H1 (cell line): ENCODE results near the gene ITGA6. TPM values are rescaled to one million over a fixed set of nuclear protein-coding genes. Genes with fewer than 3 reads are reported as not detected.

ENCODE experiments used
- CTCF ChIA-PET: fragments of 300-600 bp; sonication (Branson Sonifier 250); formaldehyde crosslinking; loops from one replicate; lab custom pipeline; 2021; ENCODE audit not compliant: partially characterized antibody; lab: Charles Lee
- POLR2A ChIA-PET: fragments of 300-600 bp; sonication (Branson Sonifier 250); formaldehyde crosslinking; loops from one replicate; lab custom pipeline; 2021; ENCODE audit warnings: inconsistent platforms; ENCODE audit not compliant: partially characterized antibody; lab: Charles Lee
- DNase-seq, 2 experiments: peaks; one replicate each; pipeline versions ENCODE4 v3.0.0 to v3.0.0-alpha.2; 2010 to 2022; ENCODE audit warnings: low spot score in 2 of 2, low read depth in 1 of 2, mixed read lengths in 1 of 2
- FAIRE-seq: peaks from 2 replicates; lab custom pipeline; 2011; peaks lifted over from hg19 to GRCh38; lab: Jason Lieb, UNC
- H2AFZ ChIP-seq: 2 replicates; pipeline ENCODE4 v1.8.1; 2012; ENCODE audit warnings: low read length, inconsistent platforms
- H2AK5ac ChIP-seq: 2 replicates; pipeline ENCODE4 v1.6.1; 2013; ENCODE audit warnings: low read depth, low read length
- H2BK120ac ChIP-seq: replicated peaks from 2 replicates; pipeline ENCODE3; 2013; ENCODE audit warnings: low read depth, low read length, inconsistent platforms
- H2BK12ac ChIP-seq: 2 replicates; pipeline ENCODE4 v1.6.1; 2013; ENCODE audit warnings: low read depth, low read length
- H2BK15ac ChIP-seq: 2 replicates; pipeline ENCODE4 v1.6.1; 2013; ENCODE audit warnings: low read length
- H2BK20ac ChIP-seq: 2 replicates; pipeline ENCODE4 v1.6.1; 2013; ENCODE audit warnings: low read length
- H2BK5ac ChIP-seq: 2 replicates; pipeline ENCODE4 v1.6.1; 2013; ENCODE audit warnings: low read depth, low read length
- H3K14ac ChIP-seq: 2 replicates; pipeline ENCODE4 v1.6.1; 2013; ENCODE audit warnings: inconsistent platforms; ENCODE audit not compliant: insufficient read length
- H3K18ac ChIP-seq: 2 replicates; pipeline ENCODE4 v1.6.1; 2013; ENCODE audit warnings: low read length; ENCODE audit errors: extremely low read depth
- H3K23ac ChIP-seq: 2 replicates; pipeline ENCODE4 v1.6.1; 2013; ENCODE audit warnings: inconsistent platforms; ENCODE audit not compliant: insufficient read length
- H3K23me2 ChIP-seq: 2 replicates; pipeline ENCODE4 v1.6.1; 2013; ENCODE audit warnings: low read depth, low read length
- H3K27ac ChIP-seq: 2 replicates; pipeline ENCODE4 v1.6.1; 2011; ENCODE audit warnings: low read depth, low read length, inconsistent platforms
- H3K27me3 ChIP-seq, 4 experiments: replicated peaks in 1 of 4; 1 replicate in 1 of 4; 2 replicates in 3 of 4; pipeline versions ENCODE4 v1.6.1 to v1.8.1; 2011 to 2013; ENCODE audit warnings: low read length in 3 of 4, mild to moderate bottlenecking in 3 of 4, inconsistent platforms in 2 of 4, mixed read lengths in 2 of 4, moderate library complexity in 1 of 4; ENCODE audit not compliant: control insufficient read depth in 3 of 4, insufficient read depth in 3 of 4; ENCODE audit errors: extremely low read depth in 1 of 4
- H3K36me3 ChIP-seq, 4 experiments: 2 replicates each; pipeline versions ENCODE4 v1.6.1 to v1.8.1; 2011 to 2013; ENCODE audit warnings: mild to moderate bottlenecking in 4 of 4, low read length in 3 of 4, moderate library complexity in 2 of 4, control low read depth in 1 of 4, inconsistent platforms in 1 of 4; ENCODE audit not compliant: insufficient read depth in 4 of 4, control insufficient read depth in 2 of 4
- H3K4ac ChIP-seq: replicated peaks from 2 replicates; pipeline ENCODE3; 2013; ENCODE audit warnings: low read length, low read depth, mixed read lengths, inconsistent platforms; ENCODE audit not compliant: insufficient read length
- H3K4me1 ChIP-seq, 4 experiments: replicated peaks in 1 of 4; 1 replicate in 1 of 4; 2 replicates in 3 of 4; pipeline versions ENCODE4 v1.6.1 to v1.8.1; 2011 to 2013; ENCODE audit warnings: low read length in 3 of 4, inconsistent platforms in 2 of 4, mixed read lengths in 1 of 4; ENCODE audit not compliant: insufficient read depth in 4 of 4, control insufficient read depth in 3 of 4
- H3K4me2 ChIP-seq, 2 experiments: 2 replicates each; pipeline versions ENCODE4 v1.6.1 to v1.8.1; 2011 to 2013; ENCODE audit warnings: low read depth in 2 of 2, low read length in 2 of 2, control low read depth in 1 of 2, inconsistent platforms in 1 of 2, mild to moderate bottlenecking in 1 of 2; ENCODE audit not compliant: insufficient read depth in 1 of 2
- H3K4me3 ChIP-seq, 4 experiments: fragments of 200-600, 300-600 bp in 1 of 4; sonication (generic), shearing (Covaris generic), sonication (Bioruptor Twin) in 1 of 4; 2 replicates each; pipeline versions ENCODE4 v1.5.1 to v1.8.1; 2011 to 2016; ENCODE audit warnings: low read length in 4 of 4, low read depth in 3 of 4, control low read depth in 2 of 4, inconsistent platforms in 2 of 4, mild to moderate bottlenecking in 2 of 4, mixed read lengths in 1 of 4, moderate library complexity in 1 of 4; ENCODE audit not compliant: insufficient read depth in 2 of 4; ENCODE audit errors: extremely low read depth in 1 of 4
- H3K56ac ChIP-seq: replicated peaks from 2 replicates; pipeline ENCODE3; 2013; ENCODE audit warnings: low read depth, mild to moderate bottlenecking, mixed read lengths, low read length, inconsistent platforms; ENCODE audit not compliant: insufficient read length
- H3K79me1 ChIP-seq: 2 replicates; pipeline ENCODE4 v1.6.1; 2013; ENCODE audit warnings: low read depth, low read length, control low read depth
- H3K79me2 ChIP-seq, 2 experiments: 2 replicates each; pipeline versions ENCODE4 v1.6.1 to v1.8.1; 2012 to 2013; ENCODE audit warnings: low read length in 2 of 2, mild to moderate bottlenecking in 2 of 2, inconsistent platforms in 1 of 2; ENCODE audit not compliant: insufficient read depth in 2 of 2, control insufficient read depth in 1 of 2
- H3K9ac ChIP-seq, 4 experiments: replicated peaks in 1 of 4; 1 replicate in 1 of 4; 2 replicates in 3 of 4; pipeline versions ENCODE4 v1.6.1 to v1.8.1; 2011 to 2013; ENCODE audit warnings: low read depth in 3 of 4, low read length in 3 of 4, control low read depth in 2 of 4, mild to moderate bottlenecking in 2 of 4, moderate library complexity in 2 of 4, inconsistent platforms in 1 of 4; ENCODE audit errors: extremely low read depth in 1 of 4
- H3K9me3 ChIP-seq, 2 experiments: 2 replicates each; pipeline versions ENCODE4 v1.6.1 to v1.8.1; 2012 to 2013; ENCODE audit warnings: mild to moderate bottlenecking in 2 of 2, moderate library complexity in 2 of 2, control low read depth in 1 of 2, inconsistent platforms in 1 of 2, low read depth in 1 of 2, low read length in 1 of 2, mixed read lengths in 1 of 2; ENCODE audit not compliant: insufficient read depth in 2 of 2
- H4K20me1 ChIP-seq, 2 experiments: replicated peaks in 1 of 2; 2 replicates each; pipeline versions ENCODE3 to v1.8.1; 2011 to 2013; ENCODE audit warnings: inconsistent platforms in 2 of 2, low read length in 2 of 2, mild to moderate bottlenecking in 1 of 2; ENCODE audit not compliant: insufficient read depth in 2 of 2, control insufficient read depth in 1 of 2
- H4K5ac ChIP-seq: 2 replicates; pipeline ENCODE4 v1.6.1; 2013; ENCODE audit warnings: low read length, low read depth, mixed read lengths, inconsistent platforms; ENCODE audit not compliant: insufficient read length
- H4K8ac ChIP-seq: 2 replicates; pipeline ENCODE4 v1.8.0; 2013; ENCODE audit warnings: mild to moderate bottlenecking, moderate library complexity, low read length, inconsistent platforms; ENCODE audit not compliant: insufficient read depth; ENCODE audit errors: extremely low read depth
- H4K91ac ChIP-seq: replicated peaks from 2 replicates; pipeline ENCODE3; 2013; ENCODE audit warnings: low read length, mixed read lengths, inconsistent platforms; ENCODE audit not compliant: insufficient read length
- ASH2L ChIP-seq: fragments of 200-600, 300-600 bp; sonication (generic); IDR thresholded peaks from one replicate; pipeline ENCODE4 v1.7.1; 2017; ENCODE audit warnings: low read length
- CEBPB ChIP-seq: IDR thresholded peaks from 2 replicates; pipeline ENCODE4 v1.6.1; 2012; ENCODE audit warnings: low read depth, low read length
- CTCF ChIP-seq, 3 experiments: IDR thresholded peaks; 1 replicate in 2 of 3; 2 replicates in 1 of 3; pipeline versions ENCODE4 v1.5.1 to v1.6.1; 2011; ENCODE audit warnings: low read length in 3 of 3, mild to moderate bottlenecking in 3 of 3, inconsistent platforms in 2 of 3, low read depth in 1 of 3, moderate library complexity in 1 of 3; ENCODE audit not compliant: insufficient read depth in 1 of 3; ENCODE audit errors: control extremely low read depth in 1 of 3
- E2F6 ChIP-seq: IDR thresholded peaks from 2 replicates; pipeline ENCODE4 v1.6.1; 2012; ENCODE audit warnings: inconsistent platforms
- GABPA ChIP-seq: IDR thresholded peaks from 2 replicates; pipeline ENCODE4 v1.6.1; 2011; ENCODE audit warnings: mild to moderate bottlenecking, low read length, moderate library complexity, borderline replicate concordance; ENCODE audit not compliant: insufficient read depth
- GTF2F1 ChIP-seq: IDR thresholded peaks from 2 replicates; pipeline ENCODE4 v1.6.1; 2012; ENCODE audit warnings: low read depth, low read length, improper control_type of control experiment, borderline replicate concordance
- HDAC6 ChIP-seq: IDR thresholded peaks from one replicate; pipeline ENCODE4 v1.7.1; 2012; ENCODE audit warnings: low read depth, mild to moderate bottlenecking, inconsistent platforms, low read length, moderate library complexity
- NRF1 ChIP-seq: IDR thresholded peaks from 2 replicates; pipeline ENCODE4 v1.6.1; 2011; ENCODE audit warnings: mild to moderate bottlenecking, low read depth, low read length, improper control_type of control experiment
- RFX5 ChIP-seq: IDR thresholded peaks from 2 replicates; pipeline ENCODE4 v1.6.1; 2011; ENCODE audit warnings: low read depth, low read length, improper control_type of control experiment, borderline replicate concordance
- SIN3A ChIP-seq, 2 experiments: IDR thresholded peaks in 1 of 2; conservative IDR thresholded peaks in 1 of 2; 2 replicates each; pipeline ENCODE4 v1.6.1; 2011 to 2012; ENCODE audit warnings: low read length in 2 of 2, improper control_type of control experiment in 1 of 2, low read depth in 1 of 2, mild to moderate bottlenecking in 1 of 2
- TEAD4 ChIP-seq: IDR thresholded peaks from 2 replicates; pipeline ENCODE4 v1.6.1; 2012; ENCODE audit warnings: low read depth, low read length, inconsistent platforms, mixed read lengths
- WGBS, 2 experiments: shearing (Covaris generic) in 1 of 2; methylation state at CpG; one replicate each; pipeline versions ENCODE4 v1.1.6 to v1.1.7; 2013 to 2015; ENCODE audit warnings: low lambda C conversion rate in 2 of 2, mixed read lengths in 2 of 2, inconsistent platforms in 1 of 2, low coverage in 1 of 2, missing lambda C conversion rate in 1 of 2; ENCODE audit not compliant: insufficient replicate concordance in 2 of 2, insufficient coverage in 1 of 2, insufficient read length in 1 of 2; ENCODE audit errors: extremely low coverage in 1 of 2, missing lambda C conversion rate in 1 of 2; 5-methylcytosine and 5-hydroxymethylcytosine counted together
- polyA plus RNA-seq, 7 experiments: library from polyadenylated mRNA; depleted of rRNA in 3 of 7; stranded (reverse) in 5 of 7; unstranded in 2 of 7; fragments of >200 nt in 5 of 7; fragments of 200-250 nt in 2 of 7; gene quantifications; 1 replicate in 5 of 7; 2 replicates in 1 of 7; 4 replicates in 1 of 7; pipeline versions ENCODE4 v1.2.1 to v1.2.3, GENCODE V29; 2011 to 2013; ENCODE audit warnings: missing spikeins in 2 of 7, mixed read lengths in 2 of 7
- total RNA-seq: library from RNA; stranded (reverse); fragmentation: NEBNext Ultra II Directional; extraction: Animal tissue kit (Norgen Biotek cat#: 25700); gene quantifications from 2 replicates; pipeline ENCODE4 v1.2.1, GENCODE V29; 2021

The ITGA6 gene
- total and polyA plus RNA-seq, 2 of the 8 experiments (the other 6 are each of a cell fraction or from before 2014, with no cell fraction given), result 26.9 to 118 TPM

GRCh38 chr2:172403402-172403801 lies 24.0 kb upstream of the ITGA6 start:
- H3K27me3 ChIP-seq, result no peaks in the 10 kb centered on the region
- H3K79me2 ChIP-seq, result no peaks in the 10 kb centered on the region
- no peak overlapping the region for H3K18ac ChIP-seq
- H3K4me1 ChIP-seq, result no peaks in the 10 kb centered on the region
- no peak overlapping the region for H3K9ac ChIP-seq
- no peak overlapping the region for H3K4ac ChIP-seq
- no peaks in the 10 kb centered on the region for H4K20me1 ChIP-seq
- no peaks in the 10 kb centered on the region for H3K23me2 ChIP-seq
- no peak overlapping the region for H4K5ac ChIP-seq
- H3K9me3 ChIP-seq, result no peaks in the 10 kb centered on the region
- FAIRE-seq (no peak), DNase-seq (no peak)
- H2BK20ac ChIP-seq, result no peak overlapping the region
- CTCF ChIA-PET, result interaction anchor here (1.3 to 2.4 kb wide), 3 partner anchors 26 to 58 kb away, joined by 3 to 8 read pairs (median 4); no protein-coding TSS in a partner anchor
- H3K4me2 ChIP-seq, result no peak overlapping the region
- no peak overlapping the region for H2BK12ac ChIP-seq
- H3K14ac ChIP-seq, result no peak overlapping the region
- no peak overlapping the region for H3K56ac ChIP-seq
- no peak overlapping the region for H4K91ac ChIP-seq
- H3K4me3 ChIP-seq, result no peak overlapping the region
- no peak overlapping the region for H3K27ac ChIP-seq
- H3K23ac ChIP-seq, result no peak overlapping the region
- no peak overlapping the region for H2AK5ac ChIP-seq
- H3K79me1 ChIP-seq, result no peaks in the 10 kb centered on the region
- H2BK5ac ChIP-seq, result no peak overlapping the region
- H2BK15ac ChIP-seq, result no peak overlapping the region
- H2BK120ac ChIP-seq, result no peak overlapping the region
- no peak overlapping the region for H2AFZ ChIP-seq
- no peaks in the 10 kb centered on the region for H3K36me3 ChIP-seq
- peak overlapping the region; percentile 51; the same call in 1 of the 2 replicates for H4K8ac ChIP-seq
- POLR2A ChIA-PET, result interaction anchor here (1.3 kb wide), 1 partner anchor 24 kb away, joined by 4 read pairs; the partner anchor contains the start of gene ITGA6
- 82% methylated on average over 4 of the region's 4 CpGs; no CpG with 5 or more reads in 1 of the 2 experiments for WGBS, 2 experiments
- no peak for TF ChIP-seq SIN3A (conservative IDR thresholded peaks at IDR 0.05 in 1 of 2, IDR thresholded peaks at IDR 0.05 in 1 of 2; ENCODE audit: low read depth in 1 of 2, low read length in 2 of 2)
- no peak for TF ChIP-seq GABPA
- TF ChIP-seq NRF1, result no peak
- TF ChIP-seq RFX5, result no peak
- no peak for TF ChIP-seq CTCF (IDR thresholded peaks at IDR 0.05; ENCODE audit: control extremely low read depth in 1 of 3, insufficient read depth in 1 of 3, low read depth in 1 of 3, low read length in 3 of 3)
- no peak for TF ChIP-seq GTF2F1
- no peak for TF ChIP-seq E2F6
- TF ChIP-seq TEAD4, result no peak
- no peak for TF ChIP-seq CEBPB
- TF ChIP-seq HDAC6, result no peak
- TF ChIP-seq ASH2L, result no peak
